Measurements from ENCODE around the gene FGF1. TPM values are rescaled to one million over a fixed set of nuclear protein-coding genes. Genes with fewer than 3 reads are reported as not detected.

FGF1 gene
- total RNA-seq, 6 experiments from 2014 or later, result 0.12 to 0.56 (median 0.42) TPM; not detected in 1

GRCh38 chr5:142724821-142725220 is 38.9 kb upstream of the FGF1 start:
- Histone ChIP-seq H3K27ac (no peak overlapping the region), H3K36me3 (no peaks in the 10 kb centered on the region), H3K27me3 (no peaks in the 10 kb centered on the region), H3K4me3 (no peak overlapping the region), H3K4me1 (peaks cover 0 to 9% (median 4%) of the 10 kb centered on the region in 4 donors), H3K9me3 (no peaks in the 10 kb centered on the region)
- intact Hi-C loops (cut with DNase I), result loop anchor here in 1 of 2 donors (5.0 kb wide), 1 partner anchor 157 kb away; no protein-coding TSS in a partner anchor
- 79% methylated on average over 7 of the region's 9 CpGs for WGBS (ENCODE audit: insufficient coverage, low coverage, low lambda C conversion rate, missing lambda C conversion rate)
- DNase-seq, result no peak
- ATAC-seq, result no peak
- no peak for TF ChIP-seq POLR2A (IDR thresholded peaks at IDR 0.05)
- TF ChIP-seq CTCF (IDR thresholded peaks at IDR 0.05), result no peak

GRCh38 chr5:142722896-142723295 is 37.0 kb upstream of the FGF1 start:
- intact Hi-C loops (cut with DNase I), result loop anchor here in 1 of 2 donors (5.0 kb wide), 1 partner anchor 159 kb away; no protein-coding TSS in a partner anchor
- ATAC-seq (no peak), DNase-seq (no peak)
- Histone ChIP-seq H3K9me3 (no peaks in the 10 kb centered on the region), H3K27me3 (no peaks in the 10 kb centered on the region), H3K4me3 (no peak overlapping the region), H3K4me1 (peaks cover 0 to 9% (median 4%) of the 10 kb centered on the region in 4 donors), H3K36me3 (no peaks in the 10 kb centered on the region), H3K27ac (no peak overlapping the region)
- 56% methylated on average over 1 of the region's 4 CpGs for WGBS (ENCODE audit: insufficient coverage, low coverage, low lambda C conversion rate, missing lambda C conversion rate)
- TF ChIP-seq CTCF (IDR thresholded peaks at IDR 0.05) (no peak), POLR2A (IDR thresholded peaks at IDR 0.05) (no peak)

GRCh38 chr5:142722146-142722545 is 36.3 kb upstream of the FGF1 start:
- no peak for ATAC-seq
- Histone ChIP-seq H3K27ac (no peak overlapping the region), H3K4me1 (peaks cover 0 to 9% (median 4%) of the 10 kb centered on the region in 4 donors), H3K27me3 (no peaks in the 10 kb centered on the region), H3K4me3 (no peak overlapping the region), H3K9me3 (no peaks in the 10 kb centered on the region), H3K36me3 (no peaks in the 10 kb centered on the region)
- intact Hi-C loops (cut with DNase I), result loop anchor here in 1 of 2 donors (5.0 kb wide), 1 partner anchor 160 kb away; no protein-coding TSS in a partner anchor
- TF ChIP-seq POLR2A (IDR thresholded peaks at IDR 0.05) (no peak), CTCF (IDR thresholded peaks at IDR 0.05) (no peak)
- no peak for DNase-seq
- 85% methylated on average over 6 of the region's 6 CpGs for WGBS (ENCODE audit: insufficient coverage, low coverage, low lambda C conversion rate, missing lambda C conversion rate)

GRCh38 chr5:142720641-142721271 is 34.9 kb upstream of the FGF1 start:
- 18% methylated on average over 6 of the region's 13 CpGs for WGBS (ENCODE audit: insufficient coverage, low coverage, low lambda C conversion rate, missing lambda C conversion rate)
- Histone ChIP-seq H3K4me3 (no peak overlapping the region), H3K36me3 (no peaks in the 10 kb centered on the region), H3K9me3 (no peaks in the 10 kb centered on the region), H3K27me3 (no peaks in the 10 kb centered on the region), H3K27ac (no peak overlapping the region), H3K4me1 (peaks cover 0 to 9% (median 4%) of the 10 kb centered on the region in 4 donors)
- DNase-seq (peak; percentile 63 to 76 (median 74)), ATAC-seq (peak; percentile 56 to 75 (median 72))
- intact Hi-C loops (cut with DNase I), result loop anchor here in 1 of 2 donors (5.0 kb wide), 1 partner anchor 162 kb away; no protein-coding TSS in a partner anchor
- TF ChIP-seq CTCF (IDR thresholded peaks at IDR 0.05) (peak in 3 of 4 donors; percentile 14 to 28 (median 24)), POLR2A (IDR thresholded peaks at IDR 0.05) (no peak)
